Measurements from ENCODE around the gene NLRP14.

Gene NLRP14

GRCh38 chr11:7020183-7020917 is at the start of gene NLRP14, which contains the start of gene ZNF214:
TSS of gene NLRP14 (plus strand) at chr11:7020479. CDS start at chr11:7038587, 18,108 bp downstream.
TSS of gene ZNF214 (minus strand) at chr11:7020346. CDS start at chr11:7002835, 17,511 bp downstream.
- DNase-seq = peak; percentile 80

- no peak for DNase-seq
Measured at GRCh38 chr11:6979365-6979764, 40.9 kb upstream of the NLRP14 start.

GRCh38 chr11:6986487-6986886 is 33.8 kb upstream of the NLRP14 start:
- no peak for DNase-seq

GRCh38 chr11:6988506-6988905 is 31.8 kb upstream of the NLRP14 start:
- no peak for DNase-seq

GRCh38 chr11:6991227-6991626 is 29.1 kb upstream of the NLRP14 start:
- no peak for DNase-seq

- no peak for DNase-seq
Measured at GRCh38 chr11:6992026-6992425, 28.3 kb upstream of the NLRP14 start.

- DNase-seq = no peak
Measured at GRCh38 chr11:6992457-6993417, 27.5 kb upstream of the NLRP14 start.

- no peak for DNase-seq
Measured at GRCh38 chr11:6995703-6996102, 24.6 kb upstream of the NLRP14 start.

GRCh38 chr11:7004482-7004881 is 15.8 kb upstream of the NLRP14 start:
- peak; percentile 11 for DNase-seq

- no peak for DNase-seq
Measured at GRCh38 chr11:7014118-7014517, 6.2 kb upstream of the NLRP14 start.

- no peak for DNase-seq
Measured at GRCh38 chr11:7016011-7016410, 4.3 kb upstream of the NLRP14 start.

- DNase-seq = no peak
Measured at GRCh38 chr11:7019500-7020182, 638 bp upstream of the NLRP14 start.

GRCh38 chr11:7021318-7021717 is 1.0 kb downstream of the NLRP14 start:
- DNase-seq = no peak

GRCh38 chr11:7028141-7028540 is 7.9 kb downstream of the NLRP14 start:
- DNase-seq = no peak

GRCh38 chr11:7030836-7031235 is 10.6 kb downstream of the NLRP14 start:
- DNase-seq = no peak

- no peak for DNase-seq
Measured at GRCh38 chr11:7031471-7031871, 11.2 kb downstream of the NLRP14 start.

- no peak for DNase-seq
Measured at GRCh38 chr11:7032692-7033091, 12.4 kb downstream of the NLRP14 start.

GRCh38 chr11:7034019-7034418 is 13.7 kb downstream of the NLRP14 start:
- DNase-seq = no peak

- DNase-seq = no peak
Measured at GRCh38 chr11:7046474-7047175, 26.3 kb downstream of the NLRP14 start.

- no peak for DNase-seq
Measured at GRCh38 chr11:7050191-7050590, 29.9 kb downstream of the NLRP14 start.

GRCh38 chr11:7056828-7057513 is 36.7 kb downstream of the NLRP14 start:
- no peak for DNase-seq

- DNase-seq = no peak
Measured at GRCh38 chr11:7057641-7058040, 37.4 kb downstream of the NLRP14 start.
